Measurements from ENCODE around the gene ATN1. TPM values are rescaled to one million over a fixed set of nuclear protein-coding genes. Genes with fewer than 3 reads are reported as not detected.
"Not testable (repeated sequence)": the region's sequence is repeated elsewhere in the genome, so short reads cannot be mapped to it uniquely, and the experiment has no call there.

ATN1 gene
- total and polyA plus RNA-seq, 7 donors = 30.1 to 138 (median 53.8) TPM

GRCh38 chr12:6887460-6887859 lies 40.3 kb upstream of the ATN1 start:
- H3K9me3 ChIP-seq = no peaks in the 10 kb centered on the region
- peaks cover 0 to 16% (median 2%) of the 10 kb centered on the region in 4 donors for H3K36me3 ChIP-seq
- H3K27ac ChIP-seq = no peak overlapping the region
- no peaks in the 10 kb centered on the region for H3K27me3 ChIP-seq
- no peak overlapping the region for H3K4me3 ChIP-seq
- WGBS, 2 donors = 37 to 70% methylated on average over 8 of the region's 8 CpGs
- TF ChIP-seq POLR2A (IDR thresholded peaks at IDR 0.05) = no peak
- no peak for TF ChIP-seq POLR2AphosphoS5 (IDR thresholded peaks at IDR 0.05)
- no peak for TF ChIP-seq CTCF (IDR thresholded peaks at IDR 0.05)
- no peak for TF ChIP-seq EP300 (IDR thresholded peaks at IDR 0.05)
- H3K4me1 ChIP-seq = peaks cover 0 to 13% (median 6%) of the 10 kb centered on the region in 4 donors
- intact Hi-C loops (cut with DNase I) = no loop called here
- peak; percentile 38 for DNase-seq

- 89 to 92% methylated on average over 2 of the region's 2 CpGs for WGBS, 2 donors
- no peak overlapping the region for H3K4me3 ChIP-seq
- no peak for TF ChIP-seq CTCF (IDR thresholded peaks at IDR 0.05)
- no peak for TF ChIP-seq POLR2AphosphoS5 (IDR thresholded peaks at IDR 0.05)
- TF ChIP-seq EP300 (IDR thresholded peaks at IDR 0.05) = no peak
- no peak for TF ChIP-seq POLR2A (IDR thresholded peaks at IDR 0.05)
- H3K27ac ChIP-seq = no peak overlapping the region
- H3K36me3 ChIP-seq = peaks cover 0 to 16% (median 2%) of the 10 kb centered on the region in 4 donors
- no peaks in the 10 kb centered on the region for H3K9me3 ChIP-seq
- H3K27me3 ChIP-seq = no peaks in the 10 kb centered on the region
- DNase-seq = no peak
- intact Hi-C loops (cut with DNase I) = no loop called here
- H3K4me1 ChIP-seq = peaks cover 0 to 13% (median 6%) of the 10 kb centered on the region in 4 donors
Observed at GRCh38 chr12:6888360-6888759, 39.4 kb upstream of the ATN1 start.

- intact Hi-C loops (cut with DNase I); DNase-seq; H3K9me3 ChIP-seq; H3K27ac ChIP-seq; H3K4me3 ChIP-seq; H3K27me3 ChIP-seq: not testable (repeated sequence)
- peaks cover 0 to 13% (median 6%) of the 10 kb centered on the region in 4 donors for H3K4me1 ChIP-seq
- H3K36me3 ChIP-seq = peaks cover 0 to 13% (median 2%) of the 10 kb centered on the region in 4 donors
- WGBS, 2 donors = 63 to 83% methylated on average over 7 of the region's 7 CpGs
Observed at GRCh38 chr12:6888794-6889193, 39.0 kb upstream of the ATN1 start.

- H3K27me3 ChIP-seq; DNase-seq; H3K4me3 ChIP-seq; intact Hi-C loops (cut with DNase I); H3K36me3 ChIP-seq; H3K9me3 ChIP-seq: not testable (repeated sequence)
- Histone ChIP-seq H3K27ac (peak overlapping the region; percentile 88 to 94 (median 90)), H3K4me1 (peaks cover 0 to 13% (median 6%) of the 10 kb centered on the region in 4 donors)
- 94 to 96% methylated on average over 21 of the region's 21 CpGs for WGBS, 2 donors
Observed at GRCh38 chr12:6889775-6890573, 37.8 kb upstream of the ATN1 start.

- Histone ChIP-seq H3K27ac (peak overlapping the region; percentile 88 to 94 (median 90)), H3K4me3 (peak overlapping the region; percentile 42 to 55 (median 48)), H3K27me3 (no peaks in the 10 kb centered on the region), H3K4me1 (peaks cover 0 to 13% (median 6%) of the 10 kb centered on the region in 4 donors), H3K36me3 (no peaks in the 10 kb centered on the region), H3K9me3 (no peaks in the 10 kb centered on the region)
- intact Hi-C loops (cut with DNase I) = loop anchor here (1.0 kb wide), 2 partner anchors 18 to 22 kb away; partner anchors contain the start of gene SPSB2
- 1 to 2% methylated on average over 68 of the region's 68 CpGs for WGBS, 2 donors
- TF ChIP-seq EP300 (IDR thresholded peaks at IDR 0.05) (peak in 1 of 4 donors; percentile 58), CTCF (IDR thresholded peaks at IDR 0.05) (peak; percentile 66 to 85 (median 74)), POLR2AphosphoS5 (IDR thresholded peaks at IDR 0.05) (peak; percentile 77 to 89 (median 82)), POLR2A (IDR thresholded peaks at IDR 0.05) (peak; percentile 55 to 76)
- peak; percentile 98 for DNase-seq
Observed at GRCh38 chr12:6890789-6891645, 36.7 kb upstream of the ATN1 start.

Data from sigmoid colon (tissue), 7 donors.